GM10266 (cell line): ENCODE measurements around the gene BRCA1.

Experiments used
- DNase-seq: peaks from one replicate; pipeline ENCODE4 v3.0.0; 2012; ENCODE audit errors: extremely low spot score
- TF ChIP-seq, protein P1 (sequence below): IDR thresholded peaks from 2 replicates; pipeline ENCODE4 v1.5.1; 2012; ENCODE audit warnings: mild to moderate bottlenecking, low read depth; ENCODE audit not compliant: control insufficient read depth, insufficient read depth; ENCODE audit errors: missing control alignments

BRCA1 gene

GRCh38 chr17:43092901-43093300 is 32.3 kb downstream of the BRCA1 start:
- TF ChIP-seq, protein P1, sequence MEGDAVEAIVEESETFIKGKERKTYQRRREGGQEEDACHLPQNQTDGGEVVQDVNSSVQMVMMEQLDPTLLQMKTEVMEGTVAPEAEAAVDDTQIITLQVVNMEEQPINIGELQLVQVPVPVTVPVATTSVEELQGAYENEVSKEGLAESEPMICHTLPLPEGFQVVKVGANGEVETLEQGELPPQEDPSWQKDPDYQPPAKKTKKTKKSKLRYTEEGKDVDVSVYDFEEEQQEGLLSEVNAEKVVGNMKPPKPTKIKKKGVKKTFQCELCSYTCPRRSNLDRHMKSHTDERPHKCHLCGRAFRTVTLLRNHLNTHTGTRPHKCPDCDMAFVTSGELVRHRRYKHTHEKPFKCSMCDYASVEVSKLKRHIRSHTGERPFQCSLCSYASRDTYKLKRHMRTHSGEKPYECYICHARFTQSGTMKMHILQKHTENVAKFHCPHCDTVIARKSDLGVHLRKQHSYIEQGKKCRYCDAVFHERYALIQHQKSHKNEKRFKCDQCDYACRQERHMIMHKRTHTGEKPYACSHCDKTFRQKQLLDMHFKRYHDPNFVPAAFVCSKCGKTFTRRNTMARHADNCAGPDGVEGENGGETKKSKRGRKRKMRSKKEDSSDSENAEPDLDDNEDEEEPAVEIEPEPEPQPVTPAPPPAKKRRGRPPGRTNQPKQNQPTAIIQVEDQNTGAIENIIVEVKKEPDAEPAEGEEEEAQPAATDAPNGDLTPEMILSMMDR, result no peak

DNA sequence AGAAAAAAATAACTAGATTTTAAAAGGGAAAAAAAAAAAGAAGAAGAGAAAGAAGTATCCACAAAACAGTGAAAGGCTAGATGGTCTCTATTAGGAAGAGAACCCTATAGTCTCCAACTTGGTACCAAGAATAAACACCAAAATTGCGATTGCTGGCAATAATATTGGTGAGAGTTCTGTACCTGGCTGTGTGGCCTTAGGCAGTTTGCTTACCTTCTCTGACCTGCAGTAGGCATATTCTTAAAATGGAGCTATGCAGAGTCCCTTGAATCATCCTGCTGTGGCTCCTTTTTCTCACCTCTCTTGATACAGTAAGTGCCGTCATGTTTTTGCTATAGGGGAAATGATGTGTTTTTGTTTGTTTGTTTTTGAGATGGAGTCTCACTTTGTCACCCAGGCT is 35.1 kb downstream of the BRCA1 start:
- DNase-seq, result no peak
- TF ChIP-seq, protein P1, result no peak

More at GRCh38 chr17:43092901-43093300, 32.3 kb downstream of the BRCA1 start:
- no peak for DNase-seq

GRCh38 chr17:43085474-43085873 is 39.7 kb downstream of the BRCA1 start:
- TF ChIP-seq, protein P1, result no peak
- DNase-seq, result no peak

DNA sequence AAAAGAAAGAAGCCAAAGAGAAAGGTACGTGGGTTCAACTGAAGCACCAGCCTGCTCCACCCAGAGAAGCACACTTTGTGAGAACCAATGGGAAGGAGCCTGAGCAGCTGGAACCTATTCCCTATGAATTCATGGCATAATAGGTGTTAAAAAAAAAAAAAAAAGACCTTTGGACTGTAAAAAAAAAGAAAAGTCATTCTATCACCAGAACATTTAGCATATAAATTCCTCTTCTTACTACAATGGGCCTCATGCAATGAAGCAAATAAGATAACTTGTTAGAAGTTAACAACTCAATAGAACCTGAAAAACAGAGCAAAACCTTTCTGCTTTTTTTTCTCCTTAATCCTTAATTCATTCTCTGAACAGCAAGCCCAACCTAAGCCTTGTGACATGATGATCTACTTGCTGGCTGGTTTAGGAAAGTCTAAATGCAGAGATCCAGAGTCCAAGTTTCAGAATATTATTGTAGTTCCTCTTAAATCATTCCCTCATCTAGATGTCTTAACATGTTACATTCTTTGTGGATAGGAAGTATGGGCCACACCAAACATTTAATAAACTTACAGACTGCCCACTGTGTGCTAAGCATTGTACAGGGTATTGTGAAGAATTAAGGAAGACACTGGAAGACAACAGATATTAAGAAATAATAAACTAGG is 45.4 kb downstream of the BRCA1 start:
- no peak for DNase-seq
- TF ChIP-seq, protein P1, result no peak

DNA sequence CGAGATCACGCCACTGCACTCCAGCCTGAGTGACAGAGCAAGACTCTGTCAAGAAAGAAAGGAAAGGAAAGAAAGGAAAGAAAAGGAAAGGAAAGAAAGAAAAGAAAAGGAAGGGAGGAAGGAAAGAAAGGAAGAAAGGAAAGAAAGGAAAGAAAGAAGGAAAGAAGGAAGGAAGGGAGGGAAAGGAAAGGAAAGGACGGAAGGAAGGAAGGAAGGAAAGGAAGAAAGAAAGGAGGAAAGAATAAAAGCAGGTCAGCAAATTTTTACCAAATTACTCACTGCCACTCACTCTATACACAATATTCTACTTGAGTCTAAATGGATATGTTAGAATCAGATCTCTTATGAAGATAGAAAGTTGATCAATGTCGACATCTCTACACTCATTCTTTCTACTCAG is 50.3 kb downstream of the BRCA1 start:
- DNase-seq, result no peak
- TF ChIP-seq, protein P1, result no peak

GRCh38 chr17:43070872-43071271 is 54.3 kb downstream of the BRCA1 start:
- TF ChIP-seq, protein P1, result no peak
- no peak for DNase-seq

GRCh38 chr17:43070257-43070656 is 54.9 kb downstream of the BRCA1 start:
- TF ChIP-seq, protein P1, result no peak

More at GRCh38 chr17:43070257-43070656, 54.9 kb downstream of the BRCA1 start:
- no peak for DNase-seq
